Endometrial microvascular endothelial cells (primary cell): ENCODE measurements around the gene ANXA2R. TPM values are rescaled to one million over a fixed set of nuclear protein-coding genes. Genes with fewer than 3 reads are reported as not detected.

ENCODE experiments used
- in situ Hi-C: cut with HindIII; loops from 2 replicates; pipeline ENCODE4 v1.10.0; 2017; ENCODE audit warnings: low sequenced_read_pairs, low pct_unique_long_range_greater_than_20kb; ENCODE audit errors: inconsistent ontology term
- total RNA-seq: library from RNA; depleted of rRNA; stranded (reverse); fragments of >200 nt; gene quantifications from one replicate; pipeline ENCODE4 v1.2.3, GENCODE V29; 2015; ENCODE audit errors: inconsistent ontology term

Gene ANXA2R
- total RNA-seq, 1 donor from 2014 or later: 11.1 TPM

- in situ Hi-C loops: no loop called here
Measured at GRCh38 chr5:43007911-43008362, 32.2 kb downstream of the ANXA2R start.

DNA sequence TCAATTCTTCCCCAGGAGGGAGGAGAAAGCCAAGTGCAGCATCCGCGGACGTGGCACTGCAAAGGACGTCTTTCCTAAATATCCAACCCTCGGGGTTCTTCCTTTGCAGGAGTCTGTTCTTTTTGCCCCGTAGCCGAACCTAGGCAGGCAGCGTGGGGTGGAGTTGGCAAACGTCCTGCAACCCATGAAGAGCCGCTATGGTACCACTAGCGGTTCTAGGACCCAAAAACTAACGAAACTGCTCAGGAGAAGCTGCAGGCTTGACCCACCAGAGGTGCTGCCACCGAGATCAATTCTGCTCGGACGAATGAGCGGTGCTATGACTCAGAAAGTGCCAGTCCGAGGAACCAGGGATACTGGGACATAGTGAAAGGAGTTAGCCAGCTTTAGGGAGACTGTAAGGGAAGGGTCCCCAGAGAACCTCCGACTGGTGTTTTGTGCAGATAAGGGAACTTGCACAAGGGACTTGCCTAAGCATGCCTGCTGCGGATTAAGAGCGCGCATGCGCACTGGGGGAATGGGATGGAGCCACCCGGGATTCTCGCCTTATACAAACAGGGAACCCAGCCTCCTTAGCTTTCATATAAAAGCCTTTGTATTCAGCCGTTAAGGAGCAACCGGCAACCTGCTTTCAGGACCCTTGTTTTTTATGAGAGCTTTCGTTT lies 32.7 kb downstream of the ANXA2R start:
- in situ Hi-C loops: no loop called here

GRCh38 chr5:43006424-43007202 lies 33.5 kb downstream of the ANXA2R start:
- in situ Hi-C loops: no loop called here

DNA sequence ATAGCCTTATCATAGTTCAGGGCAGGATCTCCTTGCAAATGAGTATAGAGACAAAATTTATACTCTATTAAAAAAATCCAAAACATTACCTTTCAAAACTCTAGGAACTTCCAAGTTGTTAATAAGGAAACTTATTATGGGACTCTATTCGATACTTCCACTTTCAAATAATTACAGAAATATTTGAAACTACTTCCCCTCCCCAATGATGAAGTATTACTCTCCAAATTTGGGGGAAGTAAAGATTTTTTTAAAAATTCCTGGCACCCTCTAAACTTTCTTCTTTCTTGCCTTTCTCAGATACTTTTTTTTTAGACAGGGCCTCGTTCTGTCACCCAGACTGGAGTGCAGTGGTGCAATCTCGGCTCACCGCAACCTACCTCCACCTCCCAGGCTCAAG lies 35.1 kb downstream of the ANXA2R start:
- in situ Hi-C loops: no loop called here

DNA sequence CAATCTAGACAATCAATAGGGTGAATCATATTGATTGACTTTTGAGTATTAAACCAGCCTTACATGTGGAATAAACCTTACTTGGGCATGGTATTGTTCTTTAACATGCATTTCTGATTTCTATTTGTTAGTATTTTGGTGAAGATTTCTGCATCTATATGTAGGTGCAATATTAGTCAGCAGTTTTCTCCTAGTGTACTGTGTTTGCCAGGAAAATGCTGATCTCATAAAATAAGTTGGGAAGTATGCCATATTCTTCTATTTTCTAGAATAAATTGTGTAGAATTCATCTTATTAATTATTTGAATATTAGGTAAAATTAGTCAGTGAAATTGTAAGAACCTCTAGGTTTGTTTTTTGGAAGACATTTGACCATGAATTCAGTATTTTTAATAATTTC lies 38.4 kb downstream of the ANXA2R start:
- in situ Hi-C loops: no loop called here

- in situ Hi-C loops: no loop called here
Measured at GRCh38 chr5:43000914-43001313, 39.2 kb downstream of the ANXA2R start.

- in situ Hi-C loops: no loop called here
Measured at GRCh38 chr5:43000111-43000840, 39.8 kb downstream of the ANXA2R start.

DNA sequence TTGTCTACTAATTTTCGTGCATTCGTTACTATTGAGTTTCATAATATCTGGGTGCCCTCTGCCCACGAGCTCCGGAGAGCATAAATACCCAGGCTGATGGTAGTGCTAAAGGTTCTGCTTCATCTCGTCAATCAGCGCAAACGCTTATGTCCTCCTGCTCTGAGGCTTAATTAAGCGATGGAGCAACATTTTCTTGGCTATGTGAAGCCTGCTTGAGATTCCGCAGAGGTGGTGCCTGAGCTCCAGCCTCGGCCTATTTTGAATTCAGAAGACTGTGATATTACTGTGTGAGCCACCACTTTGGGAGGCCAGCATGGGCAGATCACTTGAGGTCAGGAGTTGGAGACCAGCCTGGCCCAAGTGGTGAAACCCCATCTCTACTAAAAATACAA lies 44.8 kb downstream of the ANXA2R start:
- in situ Hi-C loops: no loop called here

GRCh38 chr5:42994555-42995359 lies 45.4 kb downstream of the ANXA2R start:
- in situ Hi-C loops: no loop called here

DNA sequence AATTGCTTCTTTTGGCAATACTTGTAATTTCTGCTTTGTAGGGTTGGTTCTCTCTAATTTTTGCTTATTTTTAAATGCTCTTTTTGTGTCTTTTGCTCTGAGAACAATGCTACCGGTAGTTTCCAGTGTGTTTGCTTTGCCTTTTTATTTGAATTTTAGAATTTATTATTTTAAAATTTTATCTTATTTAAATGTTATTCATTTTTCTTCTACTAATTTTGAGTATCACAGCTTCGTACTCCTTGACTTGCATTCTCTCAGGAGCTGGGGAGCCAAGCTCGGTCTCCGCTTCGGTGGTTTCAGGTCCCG lies 45.9 kb downstream of the ANXA2R start:
- in situ Hi-C loops: no loop called here

GRCh38 chr5:42993516-42994245 lies 46.4 kb downstream of the ANXA2R start:
- in situ Hi-C loops: no loop called here

DNA sequence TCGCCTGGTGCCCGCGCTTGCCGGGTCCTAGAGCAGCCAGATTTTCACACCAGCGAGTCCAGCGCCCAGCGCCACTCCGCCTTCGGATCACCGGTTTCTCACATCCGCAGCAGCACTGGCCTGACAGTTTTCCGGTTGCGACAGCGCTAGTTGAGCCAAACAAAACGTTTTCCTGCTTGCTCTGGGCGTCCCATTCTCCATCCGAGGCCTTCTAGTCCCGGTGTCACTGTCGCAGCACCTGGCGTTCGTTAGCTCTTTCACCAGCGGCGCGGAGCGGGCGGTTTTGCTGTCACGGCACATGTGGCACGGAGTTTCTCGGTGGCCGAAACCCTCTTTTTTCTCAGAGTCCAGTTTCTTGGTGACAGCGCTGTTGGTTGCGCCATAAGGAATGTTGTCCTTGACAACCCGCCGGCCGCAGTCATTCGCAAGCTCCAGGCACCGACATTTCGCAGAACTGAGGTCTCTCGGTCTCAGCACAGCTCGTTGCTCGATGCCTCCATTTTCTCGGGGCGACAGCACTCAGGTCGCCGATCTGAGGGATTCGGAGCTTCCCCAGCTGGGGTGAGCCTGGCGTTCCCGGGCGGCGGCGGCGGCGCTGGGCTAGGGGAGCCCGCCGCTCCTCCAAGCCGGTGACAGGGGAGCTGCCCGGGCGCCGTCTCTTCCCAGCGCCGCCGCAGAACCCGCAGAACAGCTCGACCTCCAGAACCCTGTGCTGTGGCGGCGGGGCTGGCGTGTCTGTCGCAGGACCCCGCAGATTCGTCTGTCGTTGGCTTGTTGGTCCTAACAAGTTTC lies 47.8 kb downstream of the ANXA2R start:
- in situ Hi-C loops: no loop called here

GRCh38 chr5:42991404-42992087 lies 48.6 kb downstream of the ANXA2R start:
- in situ Hi-C loops: no loop called here

DNA sequence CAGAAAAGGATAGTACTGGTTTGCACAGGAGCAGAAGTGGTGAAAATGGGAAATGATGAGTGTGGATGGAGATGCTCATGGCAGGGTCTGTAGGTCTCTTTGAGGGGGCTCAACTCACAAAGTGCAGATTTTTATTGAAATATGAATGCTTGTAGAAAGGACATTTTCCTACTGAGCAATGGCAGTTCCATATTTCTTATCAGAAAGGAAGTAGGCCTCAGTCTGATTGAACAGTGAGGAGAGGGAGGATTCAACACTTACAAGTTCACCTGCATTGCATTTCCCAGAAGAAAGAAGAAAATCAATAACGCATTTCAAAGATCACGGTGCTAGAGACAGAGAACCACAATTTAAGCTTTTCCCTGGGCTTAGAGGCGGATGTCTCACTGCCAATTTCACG lies 49.2 kb downstream of the ANXA2R start:
- in situ Hi-C loops: no loop called here
